NOMO-1 treated with dmso at 0.1 percent for 144 hours (cell line): ENCODE measurements around the gene CLTB.
"Not testable (repeated sequence)": the region's sequence is repeated elsewhere in the genome, so short reads cannot be mapped to it uniquely, and the experiment has no call there.

Source experiments
- DNase-seq: peaks from one replicate; lab custom pipeline; 2025; ENCODE audit not compliant: unreplicated experiment; lab: John Stamatoyannopoulos, UW

CLTB gene, protein sequence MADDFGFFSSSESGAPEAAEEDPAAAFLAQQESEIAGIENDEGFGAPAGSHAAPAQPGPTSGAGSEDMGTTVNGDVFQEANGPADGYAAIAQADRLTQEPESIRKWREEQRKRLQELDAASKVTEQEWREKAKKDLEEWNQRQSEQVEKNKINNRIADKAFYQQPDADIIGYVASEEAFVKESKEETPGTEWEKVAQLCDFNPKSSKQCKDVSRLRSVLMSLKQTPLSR

GRCh38 chr5:176415952-176416924, at the start of gene CLTB:
Gene CLTB, minus strand, starts transcription at chr5:176416539. Its CDS starts 176 bp downstream, at chr5:176416363.
- peak; percentile 86 for DNase-seq

GRCh38 chr5:176463113-176463764, 46.9 kb upstream of the CLTB start:
- DNase-seq = no peak

- no peak for DNase-seq
Measured at GRCh38 chr5:176461349-176461748, 45.0 kb upstream of the CLTB start.

GRCh38 chr5:176458904-176459561, 42.7 kb upstream of the CLTB start:
- DNase-seq = no peak

DNA sequence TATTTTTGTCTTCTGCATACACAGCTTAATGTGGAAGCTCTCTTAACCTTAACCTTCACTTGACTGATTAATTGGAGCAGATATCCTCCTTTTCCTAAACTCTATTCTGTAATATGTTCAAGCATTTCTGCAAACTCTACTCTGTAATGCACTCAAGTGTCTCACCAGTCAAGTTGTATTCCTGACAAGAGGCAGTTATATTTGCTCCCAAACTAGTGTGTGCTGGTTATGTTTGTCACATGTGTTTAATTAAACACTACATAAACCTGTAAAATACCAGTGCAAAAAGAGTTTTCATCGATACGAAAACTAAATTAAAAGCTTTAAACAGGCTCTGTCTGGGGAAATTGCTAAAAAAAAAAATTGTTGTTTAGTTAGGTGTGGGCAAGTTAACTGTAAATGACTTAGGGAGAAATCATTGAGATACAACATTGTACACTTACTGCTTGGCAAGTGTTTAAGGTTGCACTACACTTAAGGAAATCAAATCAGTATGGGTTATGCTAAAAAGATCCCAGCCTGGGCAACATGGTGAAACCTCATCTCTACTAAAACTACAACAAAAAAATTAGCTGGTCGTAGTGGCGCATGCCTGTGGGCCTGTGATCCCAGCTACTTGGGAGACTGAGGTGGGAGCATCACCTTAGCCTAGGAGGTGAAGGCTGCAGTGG, 38.5 kb upstream of the CLTB start:
- no peak for DNase-seq

DNA sequence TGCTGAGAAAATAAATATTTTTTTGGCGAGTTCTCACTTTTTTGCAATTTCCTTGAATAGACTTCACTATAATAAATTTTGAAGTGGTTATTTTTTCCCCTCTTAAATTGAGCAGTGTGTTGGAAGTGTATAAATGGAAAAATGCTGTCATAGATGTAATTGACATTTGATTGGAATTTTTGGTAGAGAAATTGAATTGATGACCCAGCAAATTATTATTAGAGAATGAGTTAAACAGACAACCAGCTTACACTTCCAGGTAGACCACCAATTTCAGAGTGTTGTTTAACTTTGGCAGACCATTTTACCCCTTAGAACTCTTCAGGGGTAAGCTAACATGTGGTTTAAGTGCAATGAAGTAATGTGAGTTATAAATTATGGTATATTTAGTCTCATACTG, 33.7 kb upstream of the CLTB start:
- DNase-seq = no peak

DNA sequence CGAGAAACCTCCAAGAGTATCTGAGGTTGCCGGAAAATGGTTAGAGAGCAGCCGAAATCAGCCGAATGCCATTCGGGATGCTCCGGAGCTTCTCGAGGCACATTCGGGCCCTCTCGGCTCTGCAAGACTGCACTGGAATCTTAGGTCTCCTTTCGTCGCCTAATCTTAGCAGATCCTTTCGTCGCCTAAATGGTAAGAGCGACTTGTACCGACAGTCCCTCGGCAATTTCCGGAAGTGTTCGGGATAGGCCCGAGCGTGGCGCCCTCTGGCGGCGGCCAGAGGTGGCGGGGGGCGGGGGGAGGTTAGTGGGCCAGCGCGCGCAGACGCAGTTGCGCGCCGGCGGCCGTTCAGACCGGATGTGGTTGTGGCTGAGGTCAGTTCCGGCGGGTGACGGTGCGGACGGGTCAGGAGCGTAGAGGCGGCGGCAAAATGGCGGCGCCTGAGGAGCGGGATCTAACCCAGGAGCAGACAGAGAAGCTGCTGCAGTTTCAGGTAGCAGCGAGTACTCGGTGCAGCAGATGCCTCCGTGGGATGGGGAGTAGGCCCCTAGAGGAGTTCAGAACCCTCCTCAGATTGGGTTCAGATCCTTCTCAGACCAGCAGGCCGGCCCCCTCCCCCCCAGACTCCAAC, 31.8 kb upstream of the CLTB start, which contains the start of gene FAF2:
Gene FAF2 (plus strand): TSS at position 408 of the 631 bp plus-strand sequence. CDS start 23 bp downstream, at position 431.
- peak; percentile 98 for DNase-seq

DNA sequence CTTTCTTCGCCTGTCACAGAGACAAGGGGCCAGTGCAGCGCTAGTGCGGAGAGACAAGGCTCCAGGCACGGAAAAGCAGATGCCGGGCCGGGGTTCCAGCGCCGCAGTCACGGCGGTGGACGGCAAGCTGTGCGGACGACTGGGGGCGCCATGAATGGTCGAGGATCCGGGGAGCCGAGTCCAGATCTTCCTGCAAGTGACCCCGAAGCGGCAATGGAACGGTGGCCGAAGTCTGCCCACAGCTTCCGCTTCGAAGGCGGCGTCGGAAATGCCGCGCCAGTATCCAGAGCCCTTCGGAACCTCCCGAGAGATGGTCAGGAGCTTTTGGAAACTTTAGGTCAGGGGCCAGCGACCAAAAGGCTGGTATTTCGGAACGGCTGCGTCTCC, 31.2 kb upstream of the CLTB start:
- DNase-seq = no peak

GRCh38 chr5:176446884-176447590, 30.7 kb upstream of the CLTB start:
- DNase-seq = no peak

- no peak for DNase-seq
Measured at GRCh38 chr5:176446028-176446665, 29.8 kb upstream of the CLTB start.

DNA sequence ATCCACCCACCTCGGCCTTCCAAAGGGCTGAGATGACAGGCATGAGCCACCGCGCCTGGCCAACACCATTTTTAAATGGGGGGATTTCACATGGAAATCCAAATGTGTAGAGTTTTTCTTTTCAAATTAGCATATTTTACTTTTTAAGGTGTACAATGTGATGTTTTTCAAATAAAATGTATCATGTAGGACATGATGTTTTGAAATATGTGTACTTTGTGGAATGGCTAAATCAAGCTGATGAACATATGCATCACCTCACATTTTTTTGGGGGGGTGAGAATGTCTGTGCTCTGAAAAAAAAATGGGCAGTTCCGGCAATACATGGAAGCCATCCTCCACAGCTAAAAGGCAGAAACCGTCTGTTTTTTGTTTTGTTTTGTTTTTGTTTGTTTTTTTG, 28.4 kb upstream of the CLTB start:
- no peak for DNase-seq

DNA sequence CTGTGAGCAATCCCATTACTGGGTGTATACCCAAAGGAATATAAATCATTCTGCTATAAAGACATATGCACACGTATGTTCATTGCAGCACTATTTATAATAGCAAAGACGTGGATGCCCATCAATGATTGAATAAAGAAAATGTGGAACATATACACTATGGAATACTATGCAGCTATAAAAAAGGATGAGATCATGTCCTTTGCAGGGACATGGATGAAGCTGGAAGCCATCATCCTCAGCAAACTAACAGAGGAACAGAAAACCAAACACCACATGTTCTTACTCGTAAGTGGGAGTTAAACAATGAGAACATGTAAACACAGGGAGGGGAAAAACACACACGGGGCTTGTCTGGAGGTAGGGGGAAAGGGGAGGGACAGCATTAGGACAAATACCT, 26.6 kb upstream of the CLTB start:
- DNase-seq = not testable (repeated sequence)

DNA sequence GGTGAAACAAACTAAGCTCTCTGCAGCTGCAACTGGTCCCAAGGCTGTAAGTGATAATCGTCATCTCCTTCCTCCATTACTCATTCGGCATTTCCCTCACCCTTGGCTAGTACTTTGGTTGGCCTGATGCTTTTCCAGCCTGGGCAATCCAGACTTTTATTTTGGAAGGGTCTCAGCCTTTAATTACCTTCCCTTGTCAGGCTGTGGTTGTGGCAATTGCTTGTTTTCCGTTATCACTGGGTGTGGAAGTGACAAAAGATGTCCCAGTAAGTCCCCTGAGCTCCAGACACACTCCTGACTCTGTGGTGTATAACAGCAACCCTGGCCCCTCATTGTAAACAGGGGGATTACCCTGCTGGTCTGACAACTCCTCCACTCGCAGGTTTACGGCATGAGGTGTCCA, 25.6 kb upstream of the CLTB start:
- peak; percentile 25 for DNase-seq

GRCh38 chr5:176440927-176441706, 24.8 kb upstream of the CLTB start:
- no peak for DNase-seq

DNA sequence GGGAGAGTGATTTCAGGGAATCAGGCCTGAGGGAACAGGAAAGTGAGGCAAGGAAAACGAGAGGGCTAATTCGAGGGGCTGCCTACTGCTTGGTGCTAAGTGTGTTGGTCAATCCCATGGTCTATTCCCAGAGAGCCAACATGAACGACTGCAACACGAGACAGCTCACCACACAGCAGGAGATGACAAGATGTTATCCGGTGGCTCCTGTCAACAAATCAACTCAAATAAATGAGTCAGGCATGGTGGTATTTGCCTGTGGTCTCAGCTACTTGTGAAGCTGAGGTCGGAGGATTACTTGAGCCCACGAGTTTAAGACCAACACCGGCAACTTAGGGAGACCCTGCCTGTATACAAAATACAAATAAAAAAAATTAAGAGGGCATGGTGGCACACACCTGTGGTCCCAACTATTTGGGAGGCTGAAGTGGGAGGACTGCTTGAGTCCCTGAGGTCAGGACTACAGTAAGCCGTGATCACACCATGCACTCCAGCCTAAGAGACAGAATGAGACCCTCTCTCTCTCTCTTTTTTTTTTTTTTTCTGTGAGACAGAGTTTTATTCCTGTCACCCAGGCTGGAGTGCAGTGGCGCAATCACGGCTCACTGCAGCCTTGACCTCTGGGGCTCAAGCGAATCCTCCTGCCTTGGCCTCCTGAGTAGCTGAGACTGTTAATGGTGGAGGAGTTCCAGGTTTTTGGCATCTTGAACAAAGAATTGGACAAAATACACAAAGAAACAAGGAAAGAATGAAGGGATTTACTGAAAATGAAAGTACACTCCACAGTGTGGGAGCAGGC, 22.8 kb upstream of the CLTB start:
- no peak for DNase-seq

GRCh38 chr5:176436656-176437055, 20.3 kb upstream of the CLTB start:
- DNase-seq = peak; percentile 29

DNA sequence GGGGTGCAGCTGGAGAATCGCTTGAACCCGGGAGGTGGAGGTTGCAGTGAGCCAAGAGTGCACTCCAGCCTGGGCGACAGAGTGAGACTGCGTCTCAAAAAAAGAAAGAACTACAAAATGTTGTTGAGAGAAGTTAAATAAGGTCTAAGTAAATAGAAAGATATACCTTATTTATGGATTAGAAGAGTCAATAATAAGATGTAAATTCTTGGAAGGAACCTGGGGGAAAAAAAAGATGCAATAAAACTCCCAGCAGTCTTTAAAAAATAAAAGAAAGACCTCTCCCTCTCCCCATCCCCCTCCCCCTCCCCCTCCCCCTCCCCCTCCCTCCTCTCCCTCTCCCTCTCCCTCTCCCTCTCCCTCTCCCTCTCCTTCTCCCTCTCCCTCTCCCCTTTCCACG, 16.4 kb upstream of the CLTB start:
- no peak for DNase-seq
